Activated naive CD4-positive, alpha-beta T cell treated with anti-CD3 and anti-CD28 coated beads for 36 hours (primary cell): ENCODE measurements around the gene ABCA7. TPM values are rescaled to one million over a fixed set of nuclear protein-coding genes. Genes with fewer than 3 reads are reported as not detected.

Experiments used
- CTCF ChIA-PET: fragments of 350-600 bp; sonication (Branson Sonifier 250); formaldehyde crosslinking; loops from one replicate; lab custom pipeline; 2021; ENCODE audit warnings: antibody characterized with exemption; lab: Charles Lee
- DNase-seq: peaks from one replicate; pipeline ENCODE4 v3.0.0-alpha.2; 2020
- H3K27ac Mint-ChIP-seq: one replicate; pipeline ENCODE4 v1.8.0; 2021; ENCODE audit warnings: mild to moderate bottlenecking, mixed read lengths
- H3K27me3 Mint-ChIP-seq: one replicate; pipeline ENCODE4 v1.8.0; 2021; ENCODE audit warnings: low read depth, mixed read lengths
- H3K36me3 Mint-ChIP-seq: one replicate; pipeline ENCODE4 v1.8.0; 2021; ENCODE audit warnings: low read depth, mixed read lengths
- H3K4me1 Mint-ChIP-seq: one replicate; pipeline ENCODE4 v1.8.0; 2021; ENCODE audit warnings: low read depth, mixed read lengths
- H3K4me3 Mint-ChIP-seq: one replicate; pipeline ENCODE4 v1.8.0; 2021; ENCODE audit warnings: mild to moderate bottlenecking, moderate library complexity, mixed read lengths
- H3K9me3 Mint-ChIP-seq: one replicate; pipeline ENCODE4 v1.8.0; 2021; ENCODE audit warnings: mixed read lengths
- intact Hi-C: fragments of 100-400 bp; cut with micrococcal nuclease; formaldehyde crosslinking; loops from one replicate; pipeline ENCODE4 v1.15.1; 2023
- total RNA-seq, 2 experiments: library from RNA; stranded (reverse); gene quantifications; one replicate each; pipeline ENCODE4 v1.2.3, GENCODE V29; 2021

ABCA7 gene
- total RNA-seq, 2 experiments from 2014 or later: 24.4 to 30.1 TPM

DNA sequence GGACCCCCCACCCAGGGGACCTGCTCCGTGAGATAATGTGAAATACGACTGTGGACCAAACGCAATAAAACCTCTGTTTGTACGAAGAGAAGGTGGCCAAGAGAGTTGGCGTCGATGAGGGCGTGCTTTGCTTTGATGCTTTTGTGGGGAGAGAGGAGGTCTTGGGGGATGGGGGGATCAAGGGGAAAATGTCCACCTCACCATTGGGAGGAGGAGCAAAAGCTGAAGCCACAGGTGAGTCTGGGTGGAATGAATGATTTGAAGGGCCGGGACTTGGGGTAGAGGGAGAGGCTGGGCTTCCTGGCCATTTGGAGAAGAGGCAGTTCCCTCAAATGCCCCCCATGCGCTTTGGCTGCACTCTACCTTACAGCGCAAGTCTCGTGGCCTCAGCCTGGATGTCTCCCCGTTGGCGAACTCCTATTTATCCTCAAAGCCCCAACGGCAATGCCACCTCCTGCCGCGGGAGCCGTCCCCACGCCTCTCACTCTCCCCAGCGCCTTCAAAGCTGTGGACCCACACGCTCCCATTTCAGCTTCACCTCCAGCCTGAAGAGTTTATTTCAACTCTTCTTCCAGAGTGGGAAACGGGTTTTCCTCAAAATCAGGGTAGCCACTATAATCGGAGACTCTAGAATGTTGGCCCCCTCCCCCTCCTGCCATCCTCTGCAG, 795 bp upstream of the ABCA7 start:
- DNase-seq: no peak
- intact Hi-C loops: loop anchor here (2.0 kb wide), 2 partner anchors 30 to 38 kb away; no protein-coding TSS in a partner anchor
- no peaks in the 10 kb centered on the region for H3K9me3 Mint-ChIP-seq
- CTCF ChIA-PET: interaction anchor here (1.1 kb wide), 2 partner anchors 9 to 25 kb away, joined by 3 to 4 read pairs; no protein-coding TSS in a partner anchor
- peak overlapping the region; percentile 94 for H3K4me3 Mint-ChIP-seq
- no peaks in the 10 kb centered on the region for H3K27me3 Mint-ChIP-seq
- peak overlapping the region; percentile 60 for H3K27ac Mint-ChIP-seq
- peaks cover 41% of the 10 kb centered on the region for H3K4me1 Mint-ChIP-seq
- peaks cover 27% of the 10 kb centered on the region for H3K36me3 Mint-ChIP-seq

DNA sequence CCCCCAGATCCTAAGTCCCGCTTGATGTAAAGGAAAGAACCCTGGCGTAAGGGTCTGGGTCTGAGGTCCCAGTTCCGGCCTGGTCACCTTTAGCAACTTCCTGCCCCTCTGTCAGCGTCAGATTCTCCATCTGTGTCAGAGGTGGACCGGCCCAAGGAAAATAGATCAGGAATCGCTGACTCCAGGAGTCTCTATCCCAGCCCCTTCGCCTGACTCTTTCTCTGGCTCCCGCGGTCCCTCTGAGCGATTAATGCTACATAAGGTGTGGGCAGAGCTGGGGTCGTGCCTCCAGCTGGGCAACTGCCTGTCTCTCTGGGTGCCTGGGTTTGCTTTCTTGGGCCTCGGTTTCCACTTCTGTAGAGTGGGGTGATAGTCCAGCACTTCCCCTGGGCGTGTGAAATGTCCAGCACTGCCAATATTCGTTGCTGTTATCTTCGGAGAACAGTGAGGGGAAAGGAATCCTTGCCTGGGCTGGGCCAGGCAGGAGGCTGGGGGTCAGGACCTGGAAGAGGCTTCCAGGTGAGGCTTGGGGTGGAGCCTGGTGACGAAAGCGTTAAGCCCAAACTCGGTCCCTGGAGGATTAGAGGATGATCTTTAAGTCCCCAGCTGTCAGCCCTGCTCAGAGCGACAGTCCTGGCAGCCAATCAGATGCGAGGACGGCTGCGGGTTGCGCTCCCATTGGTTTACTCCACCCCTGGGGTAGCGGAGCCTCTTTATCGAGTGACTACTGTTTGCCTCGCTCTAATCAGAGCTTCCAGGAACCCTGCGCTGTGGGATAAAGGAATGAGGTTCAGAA, 767 bp downstream of the ABCA7 start:
- Mint-ChIP-seq H3K4me3 (peak overlapping the region; percentile 94), H3K9me3 (no peaks in the 10 kb centered on the region), H3K27ac (no peak overlapping the region), H3K36me3 (peaks cover 25% of the 10 kb centered on the region), H3K4me1 (peaks cover 40% of the 10 kb centered on the region), H3K27me3 (no peaks in the 10 kb centered on the region)
- CTCF ChIA-PET: interaction anchor here (0.6 to 1.2 kb wide), 3 partner anchors 10 to 423 kb away, joined by 3 to 4 read pairs (median 4); no protein-coding TSS in a partner anchor
- intact Hi-C loops: loop anchor here (1.0 to 2.0 kb wide), 3 partner anchors 14 to 54 kb away; partner anchors contain the start of genes CNN2, POLR2E, RNU6-2 and TMEM259
- DNase-seq: peak; percentile 95

DNA sequence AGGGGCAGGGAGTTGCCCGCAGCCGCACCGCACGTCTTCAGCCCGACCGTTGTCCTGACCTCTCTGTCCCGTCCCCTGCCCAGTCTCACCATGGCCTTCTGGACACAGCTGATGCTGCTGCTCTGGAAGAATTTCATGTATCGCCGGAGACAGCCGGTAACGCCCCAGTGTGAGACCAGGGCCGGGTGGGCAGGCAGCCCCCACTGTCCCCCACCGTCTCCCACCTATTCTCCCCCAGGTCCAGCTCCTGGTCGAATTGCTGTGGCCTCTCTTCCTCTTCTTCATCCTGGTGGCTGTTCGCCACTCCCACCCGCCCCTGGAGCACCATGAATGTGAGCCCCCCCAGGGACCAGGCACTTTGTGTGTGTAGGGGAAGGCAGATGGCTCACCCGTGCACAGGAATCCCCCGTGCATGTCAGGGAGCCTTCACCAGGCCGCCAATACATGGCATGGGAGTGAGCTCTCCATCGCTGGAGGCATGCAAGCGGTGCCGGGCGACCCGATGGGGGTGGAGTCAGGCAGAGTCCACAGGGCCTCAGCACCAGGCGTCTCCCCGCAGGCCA, 1.4 kb downstream of the ABCA7 start:
- DNase-seq: no peak
- intact Hi-C loops: loop anchor here (2.0 kb wide), 1 partner anchor 53 kb away; the partner anchor contains the start of gene POLR2E
- H3K27me3 Mint-ChIP-seq: no peaks in the 10 kb centered on the region
- H3K4me3 Mint-ChIP-seq: peak overlapping the region; percentile 94
- peaks cover 40% of the 10 kb centered on the region for H3K4me1 Mint-ChIP-seq
- no peak overlapping the region for H3K27ac Mint-ChIP-seq
- H3K9me3 Mint-ChIP-seq: no peaks in the 10 kb centered on the region
- H3K36me3 Mint-ChIP-seq: peaks cover 20% of the 10 kb centered on the region
- CTCF ChIA-PET: no interaction called here

DNA sequence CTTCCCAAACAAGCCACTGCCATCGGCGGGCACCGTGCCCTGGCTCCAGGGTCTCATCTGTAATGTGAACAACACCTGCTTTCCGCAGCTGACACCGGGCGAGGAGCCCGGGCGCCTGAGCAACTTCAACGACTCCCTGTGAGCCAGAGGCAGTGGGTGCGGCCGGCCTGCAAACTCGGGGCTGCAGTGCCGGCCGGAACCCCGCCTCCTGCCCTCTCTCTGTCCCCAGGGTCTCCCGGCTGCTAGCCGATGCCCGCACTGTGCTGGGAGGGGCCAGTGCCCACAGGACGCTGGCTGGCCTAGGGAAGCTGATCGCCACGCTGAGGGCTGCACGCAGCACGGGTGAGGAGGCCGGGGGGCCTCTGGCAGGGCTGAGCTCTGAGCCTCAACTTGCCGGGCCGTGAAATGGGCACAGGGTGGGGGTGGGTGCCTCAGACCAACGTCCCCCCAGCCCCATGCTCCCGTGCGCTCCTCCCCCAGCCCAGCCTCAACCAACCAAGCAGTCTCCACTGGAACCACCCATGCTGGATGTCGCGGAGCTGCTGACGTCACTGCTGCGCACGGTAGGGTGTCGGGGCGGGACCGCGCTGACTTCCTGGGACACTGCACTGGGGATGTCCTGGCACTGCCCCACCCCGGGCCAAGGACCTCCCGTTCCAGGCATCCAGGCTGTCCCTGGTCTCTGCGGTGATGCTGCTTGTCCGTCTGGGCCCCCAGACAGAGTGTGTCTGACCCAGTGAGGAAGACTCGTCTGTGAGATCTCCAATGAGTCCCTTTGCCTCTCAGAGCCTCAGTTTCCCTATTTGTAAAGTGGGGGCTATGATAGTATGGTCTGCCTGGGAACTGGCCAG, 2.2 kb downstream of the ABCA7 start:
- H3K27me3 Mint-ChIP-seq: no peaks in the 10 kb centered on the region
- H3K9me3 Mint-ChIP-seq: no peaks in the 10 kb centered on the region
- peaks cover 14% of the 10 kb centered on the region for H3K36me3 Mint-ChIP-seq
- DNase-seq: no peak
- CTCF ChIA-PET: no interaction called here
- no peak overlapping the region for H3K4me3 Mint-ChIP-seq
- intact Hi-C loops: loop anchor here (2.0 kb wide), 1 partner anchor 53 kb away; the partner anchor contains the start of gene POLR2E
- H3K27ac Mint-ChIP-seq: no peak overlapping the region
- peaks cover 40% of the 10 kb centered on the region for H3K4me1 Mint-ChIP-seq

DNA sequence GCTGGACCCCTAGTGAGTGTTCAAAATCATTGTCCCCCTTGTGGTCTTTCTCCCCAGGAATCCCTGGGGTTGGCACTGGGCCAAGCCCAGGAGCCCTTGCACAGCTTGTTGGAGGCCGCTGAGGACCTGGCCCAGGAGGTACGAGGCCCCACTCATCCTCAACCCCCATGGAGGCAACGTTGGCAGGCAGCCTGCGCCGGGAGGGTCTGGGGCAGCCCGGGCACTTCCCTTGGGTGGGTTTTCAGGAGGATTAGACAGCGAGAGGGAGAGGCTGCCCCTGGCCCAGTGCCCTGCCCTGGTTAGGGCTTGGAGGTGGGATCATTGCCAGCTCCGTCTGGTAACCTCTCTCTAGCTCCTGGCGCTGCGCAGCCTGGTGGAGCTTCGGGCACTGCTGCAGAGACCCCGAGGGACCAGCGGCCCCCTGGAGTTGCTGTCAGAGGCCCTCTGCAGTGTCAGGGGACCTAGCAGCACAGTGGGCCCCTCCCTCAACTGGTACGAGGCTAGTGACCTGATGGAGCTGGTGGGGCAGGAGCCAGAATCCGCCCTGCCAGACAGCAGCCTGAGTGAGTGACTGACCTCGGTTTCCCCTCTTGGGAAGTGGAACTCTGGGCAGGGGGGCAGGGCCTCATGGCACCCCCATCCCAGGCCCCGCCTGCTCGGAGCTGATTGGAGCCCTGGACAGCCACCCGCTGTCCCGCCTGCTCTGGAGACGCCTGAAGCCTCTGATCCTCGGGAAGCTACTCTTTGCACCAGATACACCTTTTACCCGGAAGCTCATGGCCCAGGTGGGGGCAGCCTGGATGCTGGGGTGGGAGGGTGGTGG, 3.0 kb downstream of the ABCA7 start:
- peaks cover 9% of the 10 kb centered on the region for H3K36me3 Mint-ChIP-seq
- CTCF ChIA-PET: no interaction called here

DNA sequence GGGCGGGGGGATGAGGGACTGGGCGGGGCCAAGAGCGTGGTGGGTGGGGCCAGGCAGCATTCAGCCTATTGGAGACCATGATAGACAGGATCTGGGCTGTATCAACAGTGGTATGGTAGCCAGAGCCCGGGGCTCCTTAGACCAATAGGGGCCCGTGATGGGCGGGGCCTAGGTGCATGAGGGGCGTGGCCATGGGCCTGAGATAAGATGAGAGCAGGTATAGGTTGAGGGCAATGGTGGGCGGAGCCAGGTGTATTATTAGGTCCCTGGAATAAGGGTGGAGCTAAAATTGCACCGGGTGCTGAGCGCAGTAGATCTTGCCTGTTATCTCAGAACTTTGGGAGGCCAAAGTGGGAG, 5.3 kb downstream of the ABCA7 start:
- Mint-ChIP-seq H3K4me3 (no peak overlapping the region), H3K27me3 (no peaks in the 10 kb centered on the region), H3K4me1 (peaks cover 15% of the 10 kb centered on the region), H3K36me3 (peaks cover 2% of the 10 kb centered on the region), H3K27ac (no peak overlapping the region), H3K9me3 (no peaks in the 10 kb centered on the region)
- peak; percentile 71 for DNase-seq
- CTCF ChIA-PET: no interaction called here
- intact Hi-C loops: no loop called here

More for the DNA sequence above, 3.0 kb downstream of the ABCA7 start:
- Mint-ChIP-seq H3K4me1 (peaks cover 34% of the 10 kb centered on the region), H3K27ac (no peak overlapping the region), H3K4me3 (no peak overlapping the region), H3K9me3 (no peaks in the 10 kb centered on the region), H3K27me3 (no peaks in the 10 kb centered on the region)
- intact Hi-C loops: no loop called here
- DNase-seq: no peak

DNA sequence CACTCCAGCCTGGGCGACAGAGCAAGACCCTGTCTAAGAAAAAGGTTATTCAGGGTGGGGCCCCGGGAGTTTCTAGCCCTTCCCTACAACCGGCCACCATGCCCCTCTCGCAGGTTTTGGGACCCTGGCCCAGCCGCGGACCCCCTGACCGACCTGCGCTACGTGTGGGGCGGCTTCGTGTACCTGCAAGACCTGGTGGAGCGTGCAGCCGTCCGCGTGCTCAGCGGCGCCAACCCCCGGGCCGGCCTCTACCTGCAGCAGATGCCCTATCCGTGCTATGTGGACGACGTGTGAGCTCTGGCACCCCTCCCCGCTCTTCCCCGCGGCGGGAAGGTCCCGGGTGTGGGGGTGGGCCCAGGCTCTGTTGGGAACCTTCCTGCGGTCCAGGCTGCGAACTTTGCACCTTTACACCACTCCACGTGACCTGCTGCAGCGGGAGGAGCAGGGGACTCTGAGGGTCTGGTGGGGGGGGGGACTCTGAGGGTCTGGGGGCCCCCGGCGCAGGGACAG, 6.3 kb downstream of the ABCA7 start:
- Mint-ChIP-seq H3K27ac (no peak overlapping the region), H3K9me3 (no peaks in the 10 kb centered on the region), H3K27me3 (no peaks in the 10 kb centered on the region), H3K36me3 (peaks cover 2% of the 10 kb centered on the region), H3K4me1 (peaks cover 9% of the 10 kb centered on the region), H3K4me3 (no peak overlapping the region)
- CTCF ChIA-PET: interaction anchor here (0.6 kb wide), 1 partner anchor 18 kb away, joined by 3 read pairs; no protein-coding TSS in a partner anchor
- DNase-seq: no peak
- intact Hi-C loops: no loop called here

DNA sequence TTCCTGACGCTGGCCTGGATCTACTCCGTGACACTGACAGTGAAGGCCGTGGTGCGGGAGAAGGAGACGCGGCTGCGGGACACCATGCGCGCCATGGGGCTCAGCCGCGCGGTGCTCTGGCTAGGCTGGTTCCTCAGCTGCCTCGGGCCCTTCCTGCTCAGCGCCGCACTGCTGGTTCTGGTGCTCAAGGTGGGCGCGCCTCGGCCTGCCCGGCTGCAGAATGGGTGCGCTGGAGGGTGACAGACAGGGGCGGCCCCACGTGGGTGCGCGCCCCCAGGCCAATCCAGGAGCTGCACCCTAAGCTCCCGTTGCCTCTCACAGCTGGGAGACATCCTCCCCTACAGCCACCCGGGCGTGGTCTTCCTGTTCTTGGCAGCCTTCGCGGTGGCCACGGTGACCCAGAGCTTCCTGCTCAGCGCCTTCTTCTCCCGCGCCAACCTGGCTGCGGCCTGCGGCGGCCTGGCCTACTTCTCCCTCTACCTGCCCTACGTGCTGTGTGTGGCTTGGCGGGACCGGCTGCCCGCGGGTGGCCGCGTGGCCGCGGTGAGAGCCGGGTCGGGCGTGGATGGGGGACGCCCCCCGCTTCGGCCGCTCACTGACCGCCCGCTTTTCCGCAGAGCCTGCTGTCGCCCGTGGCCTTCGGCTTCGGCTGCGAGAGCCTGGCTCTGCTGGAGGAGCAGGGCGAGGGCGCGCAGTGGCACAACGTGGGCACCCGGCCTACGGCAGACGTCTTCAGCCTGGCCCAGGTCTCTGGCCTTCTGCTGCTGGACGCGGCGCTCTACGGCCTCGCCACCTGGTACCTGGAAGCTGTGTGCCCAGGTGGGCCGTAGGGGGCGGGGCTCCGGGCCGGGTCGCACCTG, 7.2 kb downstream of the ABCA7 start:
- CTCF ChIA-PET: no interaction called here
- no peaks in the 10 kb centered on the region for H3K27me3 Mint-ChIP-seq
- no peak overlapping the region for H3K4me3 Mint-ChIP-seq
- no peaks in the 10 kb centered on the region for H3K9me3 Mint-ChIP-seq
- H3K4me1 Mint-ChIP-seq: peaks cover 8% of the 10 kb centered on the region
- intact Hi-C loops: no loop called here
- H3K27ac Mint-ChIP-seq: no peak overlapping the region
- no peak for DNase-seq
- H3K36me3 Mint-ChIP-seq: peaks cover 2% of the 10 kb centered on the region

- peaks cover 5% of the 10 kb centered on the region for H3K4me1 Mint-ChIP-seq
- H3K4me3 Mint-ChIP-seq: no peak overlapping the region
- CTCF ChIA-PET: no interaction called here
- peaks cover 2% of the 10 kb centered on the region for H3K36me3 Mint-ChIP-seq
- H3K27ac Mint-ChIP-seq: no peak overlapping the region
- intact Hi-C loops: no loop called here
- H3K27me3 Mint-ChIP-seq: no peaks in the 10 kb centered on the region
- H3K9me3 Mint-ChIP-seq: no peaks in the 10 kb centered on the region
- no peak for DNase-seq
These were observed 7.8 kb downstream of the ABCA7 start for GRCh38 chr19:1047696-1048147.

DNA sequence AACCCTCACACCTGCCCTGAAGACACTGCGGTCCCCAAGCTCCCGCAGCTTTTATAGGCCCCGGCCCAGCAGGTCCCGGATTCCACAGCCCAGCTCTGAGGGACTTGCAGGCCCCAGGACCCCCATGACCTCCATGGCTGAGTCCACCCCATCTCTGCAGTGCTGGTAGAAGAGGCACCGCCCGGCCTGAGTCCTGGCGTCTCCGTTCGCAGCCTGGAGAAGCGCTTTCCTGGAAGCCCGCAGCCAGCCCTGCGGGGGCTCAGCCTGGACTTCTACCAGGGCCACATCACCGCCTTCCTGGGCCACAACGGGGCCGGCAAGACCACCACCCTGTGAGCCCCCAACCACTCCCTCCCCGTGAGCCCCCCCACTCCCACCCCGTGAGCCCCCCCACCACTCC, 9.2 kb downstream of the ABCA7 start:
- intact Hi-C loops: no loop called here
- CTCF ChIA-PET: interaction anchor here (0.6 to 0.7 kb wide), 3 partner anchors 9 to 333 kb away, joined by 3 to 4 read pairs (median 3); no protein-coding TSS in a partner anchor
- no peak overlapping the region for H3K4me3 Mint-ChIP-seq

More for the DNA sequence above, 9.2 kb downstream of the ABCA7 start:
- no peaks in the 10 kb centered on the region for H3K27me3 Mint-ChIP-seq
- no peak for DNase-seq
- H3K9me3 Mint-ChIP-seq: no peaks in the 10 kb centered on the region
- H3K27ac Mint-ChIP-seq: no peak overlapping the region
- peaks cover 5% of the 10 kb centered on the region for H3K4me1 Mint-ChIP-seq
- H3K36me3 Mint-ChIP-seq: peaks cover 2% of the 10 kb centered on the region
